ENCODE measurements around the gene FEN1.

The FEN1 gene

DNA sequence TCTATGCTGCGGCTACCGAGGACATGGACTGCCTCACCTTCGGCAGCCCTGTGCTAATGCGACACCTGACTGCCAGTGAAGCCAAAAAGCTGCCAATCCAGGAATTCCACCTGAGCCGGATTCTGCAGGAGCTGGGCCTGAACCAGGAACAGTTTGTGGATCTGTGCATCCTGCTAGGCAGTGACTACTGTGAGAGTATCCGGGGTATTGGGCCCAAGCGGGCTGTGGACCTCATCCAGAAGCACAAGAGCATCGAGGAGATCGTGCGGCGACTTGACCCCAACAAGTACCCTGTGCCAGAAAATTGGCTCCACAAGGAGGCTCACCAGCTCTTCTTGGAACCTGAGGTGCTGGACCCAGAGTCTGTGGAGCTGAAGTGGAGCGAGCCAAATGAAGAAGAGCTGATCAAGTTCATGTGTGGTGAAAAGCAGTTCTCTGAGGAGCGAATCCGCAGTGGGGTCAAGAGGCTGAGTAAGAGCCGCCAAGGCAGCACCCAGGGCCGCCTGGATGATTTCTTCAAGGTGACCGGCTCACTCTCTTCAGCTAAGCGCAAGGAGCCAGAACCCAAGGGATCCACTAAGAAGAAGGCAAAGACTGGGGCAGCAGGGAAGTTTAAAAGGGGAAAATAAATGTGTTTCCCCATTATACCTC lies 3.3 kb downstream of the FEN1 start:
- DNase-seq: no peak

DNA sequence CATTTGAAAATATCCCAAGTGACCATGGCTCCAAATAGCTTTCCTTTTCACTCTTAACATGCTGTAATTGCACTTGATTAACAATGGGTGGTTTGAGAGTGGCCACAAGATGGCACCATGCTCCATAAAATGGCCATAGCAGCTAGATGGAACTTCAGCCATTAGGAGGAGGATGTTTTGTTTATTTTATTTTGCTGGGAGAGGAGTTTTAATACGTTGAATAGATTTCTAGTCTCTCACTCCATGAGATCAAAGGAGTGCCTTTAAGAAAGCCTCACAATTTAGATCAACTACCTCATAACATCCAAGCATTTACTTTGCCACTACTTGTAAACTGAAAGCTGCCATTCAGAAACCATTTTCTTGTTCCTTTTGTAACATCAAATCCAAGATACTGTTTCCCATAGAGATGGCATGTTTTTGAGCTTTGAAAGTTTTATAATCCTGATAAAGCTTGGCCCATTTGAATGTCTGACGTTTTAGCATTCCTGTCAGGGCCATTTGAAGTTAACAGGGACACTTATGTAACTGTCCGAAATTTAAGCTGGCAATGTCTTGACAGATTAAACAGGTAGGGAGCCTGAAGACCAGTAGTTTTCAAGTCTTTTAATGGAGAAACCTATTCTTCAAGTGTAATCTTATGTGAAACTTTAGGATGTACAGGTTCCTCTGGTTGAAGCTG lies 4.7 kb downstream of the FEN1 start:
- DNase-seq: peak; percentile 89

DNA sequence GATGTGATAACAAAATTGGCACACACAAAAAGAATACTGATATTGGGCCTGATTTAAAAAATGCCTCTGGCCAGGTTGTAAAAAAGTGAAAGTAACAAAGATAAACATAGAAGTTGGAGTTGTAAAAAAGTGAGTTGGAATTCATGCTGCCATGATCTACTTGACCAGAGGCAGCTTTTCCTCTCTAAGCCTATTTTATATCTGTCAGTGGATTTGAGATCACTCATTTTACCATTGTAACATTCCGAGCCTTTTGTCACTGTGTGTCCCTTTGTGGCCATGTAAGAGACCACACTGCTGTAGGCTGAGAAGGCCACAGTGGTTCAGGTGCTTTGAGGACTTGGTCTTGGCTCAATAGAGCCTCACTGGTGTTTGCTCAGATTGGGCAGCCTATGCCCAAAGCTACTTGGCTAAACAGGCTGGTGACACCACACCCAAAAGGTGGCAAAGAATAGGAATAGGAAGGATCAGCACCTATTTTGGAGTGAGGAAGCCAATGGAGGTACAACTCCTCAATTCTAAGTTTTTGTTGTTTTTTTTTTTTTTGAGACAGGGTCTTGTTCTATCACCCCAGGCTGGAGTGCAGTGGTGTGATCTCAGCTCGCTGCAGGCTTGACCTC lies 7.1 kb downstream of the FEN1 start:
- no peak for DNase-seq

DNA sequence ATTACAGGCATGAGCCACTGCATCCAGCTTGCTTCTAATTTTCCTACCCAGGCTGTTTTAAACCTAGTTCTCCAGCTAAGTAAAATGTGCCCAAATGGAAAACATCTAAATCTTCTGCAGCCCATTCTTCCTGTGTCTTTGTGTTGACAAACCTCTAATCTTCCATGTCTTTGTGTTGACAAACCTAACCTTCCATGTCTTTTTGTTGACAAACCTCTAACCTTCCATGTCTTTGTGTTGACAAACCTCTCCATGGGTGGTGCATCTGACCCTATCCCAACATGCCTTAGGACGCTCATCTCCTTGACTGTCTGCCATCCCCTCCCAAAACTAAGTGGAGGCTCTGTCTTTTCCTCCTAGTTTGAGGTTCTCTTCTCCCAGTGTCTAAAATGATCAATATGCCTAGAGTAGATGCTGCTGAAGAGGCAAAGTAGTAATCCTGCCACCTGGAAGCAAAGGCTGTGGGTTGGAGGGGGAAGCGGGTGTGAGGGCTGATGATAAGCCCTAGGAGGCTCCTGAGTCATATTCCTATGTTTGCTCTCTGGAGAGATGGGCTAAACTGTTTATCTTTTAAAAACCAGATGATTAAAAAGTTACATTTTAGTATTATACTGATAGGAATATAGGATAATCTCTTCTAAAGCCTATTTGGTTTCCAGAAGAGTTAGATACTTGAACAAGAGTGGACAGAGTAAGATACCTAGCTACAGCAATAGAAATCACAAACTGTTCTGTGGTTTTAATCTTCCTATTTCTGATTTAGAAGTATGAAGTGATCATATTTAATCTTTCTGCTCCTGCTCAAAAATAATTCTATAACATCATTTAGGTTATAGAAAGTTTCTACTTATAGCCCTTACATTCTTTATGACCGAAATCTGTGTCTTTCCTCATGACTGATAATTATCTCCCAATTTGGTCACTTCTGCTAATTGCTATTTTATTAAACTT lies 7.9 kb downstream of the FEN1 start:
- DNase-seq: no peak

DNA sequence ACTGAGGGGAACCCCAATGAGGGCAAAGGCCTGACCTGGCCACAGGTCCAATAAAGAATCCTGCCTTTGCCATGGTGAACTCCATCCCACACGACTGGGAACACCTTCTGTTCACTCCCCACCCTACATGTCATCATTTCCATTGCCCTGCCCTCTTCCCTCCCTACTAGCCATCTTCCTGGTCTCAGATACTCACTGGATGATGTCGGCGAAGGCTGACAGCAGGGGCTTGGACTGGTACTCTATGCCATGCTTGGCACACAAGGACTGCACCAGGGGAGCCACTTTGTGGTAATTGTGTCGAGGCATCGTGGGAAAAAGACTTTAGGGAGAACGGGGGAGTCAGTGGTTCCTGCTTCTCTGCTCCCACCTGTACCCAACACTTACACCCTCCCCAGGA lies 9.9 kb downstream of the FEN1 start:
- no peak for DNase-seq

DNA sequence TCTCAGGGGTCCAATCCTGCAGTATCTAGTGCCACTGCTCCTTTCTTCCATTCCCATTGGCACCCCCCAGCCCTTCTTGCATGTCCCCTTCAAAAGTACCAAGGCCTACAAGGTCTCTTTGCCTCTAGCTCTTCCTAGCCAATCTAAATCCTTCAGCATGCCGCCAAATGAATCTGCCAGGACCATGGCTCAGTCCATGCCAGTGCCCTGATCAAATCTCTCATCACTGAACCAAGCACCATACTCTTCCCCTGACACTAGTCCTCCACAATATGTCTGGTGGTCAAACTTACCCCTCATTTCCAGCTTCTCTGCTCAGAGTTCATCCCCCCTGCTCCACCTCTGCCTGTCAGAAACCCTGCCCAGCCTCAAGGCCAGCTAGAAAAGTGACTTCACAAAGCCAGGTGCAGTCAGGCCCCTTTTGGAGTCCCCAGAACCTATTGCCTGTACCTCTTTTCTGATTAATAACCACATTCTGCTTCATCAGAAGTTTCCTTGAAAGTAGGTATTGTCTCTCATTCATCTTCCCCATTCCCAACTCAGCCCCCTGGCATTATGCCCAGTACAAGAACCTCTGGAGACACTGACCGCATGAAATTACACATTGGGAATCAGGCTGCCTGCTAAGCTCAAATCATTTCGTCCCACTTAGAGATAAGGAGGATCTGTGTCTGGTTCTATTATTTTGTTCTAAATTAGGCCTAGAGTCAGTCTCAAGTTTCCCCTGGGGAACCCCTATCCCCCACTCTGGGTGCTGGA lies 11.4 kb downstream of the FEN1 start:
- no peak for DNase-seq

DNA sequence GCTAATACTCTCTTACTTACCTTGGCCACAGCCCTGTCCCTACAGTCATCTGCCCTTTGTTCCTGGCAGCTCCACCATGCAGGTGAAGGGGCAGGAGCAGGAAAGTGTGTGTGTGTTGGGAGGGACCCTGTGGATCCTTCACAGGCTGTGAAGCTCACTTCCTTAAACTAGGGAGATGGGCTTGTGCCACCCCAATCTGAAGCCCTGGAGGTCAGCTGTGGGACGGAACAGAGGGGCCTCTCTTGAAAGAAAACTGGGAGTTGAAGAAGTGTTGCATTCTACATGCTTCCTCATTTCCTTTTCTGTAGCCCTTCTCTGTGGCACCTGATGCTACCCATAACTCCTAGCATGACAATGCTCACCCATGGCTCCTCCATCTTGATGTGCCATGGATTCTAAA lies 12.4 kb downstream of the FEN1 start:
- no peak for DNase-seq

DNA sequence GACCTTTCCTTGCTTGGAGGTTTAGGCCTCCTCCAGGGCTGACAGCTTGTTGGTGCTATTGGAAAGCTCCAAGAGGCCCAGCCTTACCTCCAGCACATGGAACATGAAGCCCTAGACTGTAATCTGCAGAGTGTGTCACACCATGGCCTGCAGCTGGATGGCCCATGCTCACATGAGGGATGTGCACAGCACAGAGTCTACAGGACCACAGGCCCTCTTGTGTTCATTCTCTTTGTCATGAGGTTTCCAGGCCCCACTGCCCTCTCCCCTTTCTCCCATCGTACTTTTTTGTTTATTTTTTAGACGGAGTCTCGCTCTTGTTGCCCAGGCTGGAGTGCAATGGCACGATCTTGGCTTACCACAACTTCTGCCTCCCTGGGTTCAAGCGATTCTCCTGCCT lies 14.1 kb downstream of the FEN1 start:
- DNase-seq: no peak

DNA sequence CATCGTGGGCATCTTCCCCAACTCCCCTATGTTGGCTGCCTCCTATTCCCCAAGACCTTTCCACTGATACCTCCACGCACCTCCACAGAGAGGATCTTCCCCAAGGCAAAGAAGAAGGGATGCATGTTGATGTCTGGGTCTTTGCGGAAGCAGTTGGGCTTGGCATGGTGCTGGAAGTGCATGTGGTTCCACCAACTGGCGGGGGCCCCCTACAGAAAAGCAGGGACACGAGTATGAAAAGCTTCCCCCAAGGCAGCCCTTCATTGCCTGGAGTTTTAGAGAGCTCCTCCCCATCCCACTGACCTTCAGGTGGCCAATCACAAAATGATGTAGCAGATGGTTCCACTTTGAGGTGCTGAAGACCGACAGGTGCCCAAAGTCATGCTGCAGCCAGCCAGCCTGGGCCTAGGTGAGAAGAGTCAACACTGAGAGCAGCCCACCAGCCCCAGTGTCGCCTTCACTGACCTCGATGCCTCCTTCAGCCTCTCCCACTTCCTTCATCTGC lies 18.0 kb downstream of the FEN1 start:
- DNase-seq: no peak

DNA sequence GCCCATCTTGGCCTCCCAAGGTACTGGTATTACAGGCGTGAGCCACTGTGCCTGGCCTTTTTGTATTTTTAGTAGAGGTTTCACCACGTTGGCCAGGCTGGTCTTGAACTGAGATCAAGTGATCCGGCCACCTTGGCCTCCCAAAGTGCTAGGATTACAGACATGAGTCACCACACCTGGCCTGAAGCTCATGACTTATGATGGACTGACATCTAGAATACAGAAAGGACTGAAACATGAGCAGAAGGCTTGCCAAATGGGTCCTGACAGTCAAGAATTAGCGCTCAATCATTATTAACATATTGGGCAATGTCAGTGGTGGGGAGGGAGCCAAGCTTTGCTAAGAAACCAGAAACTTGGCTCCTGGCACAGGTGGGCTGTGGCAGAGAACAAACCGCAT lies 19.1 kb downstream of the FEN1 start:
- no peak for DNase-seq

DNA sequence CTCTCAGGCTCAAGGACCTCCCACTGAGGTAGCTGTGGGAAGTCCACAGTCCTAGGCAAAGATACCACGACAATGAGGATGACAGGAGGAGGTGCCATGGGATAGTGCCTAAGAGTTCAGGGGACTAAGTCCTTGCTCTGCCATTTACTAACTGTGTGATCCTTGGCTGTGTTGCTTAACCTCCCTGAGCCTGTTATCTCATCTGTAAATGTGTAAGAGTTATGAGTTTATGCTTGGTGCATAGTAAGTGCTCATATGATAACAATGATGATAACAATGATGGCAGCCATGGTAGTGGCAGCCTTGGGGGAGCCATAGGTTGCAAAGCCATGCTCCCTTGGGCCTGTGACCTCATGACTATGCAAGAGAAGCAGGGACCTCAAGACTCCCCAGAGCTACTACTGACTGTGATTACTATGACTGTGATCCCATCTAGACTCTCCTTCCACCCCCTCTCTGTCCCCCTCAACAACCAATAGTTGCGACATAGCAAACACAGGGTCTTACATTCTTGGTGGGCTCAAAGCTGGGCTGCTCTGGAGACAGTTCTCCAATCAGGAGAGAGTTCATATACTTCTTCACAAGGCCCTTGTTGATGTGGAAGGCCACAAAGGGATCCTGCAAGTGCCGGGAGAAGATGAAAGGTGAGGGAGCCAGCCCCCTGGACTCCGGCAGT lies 20.2 kb downstream of the FEN1 start:
- DNase-seq: no peak

DNA sequence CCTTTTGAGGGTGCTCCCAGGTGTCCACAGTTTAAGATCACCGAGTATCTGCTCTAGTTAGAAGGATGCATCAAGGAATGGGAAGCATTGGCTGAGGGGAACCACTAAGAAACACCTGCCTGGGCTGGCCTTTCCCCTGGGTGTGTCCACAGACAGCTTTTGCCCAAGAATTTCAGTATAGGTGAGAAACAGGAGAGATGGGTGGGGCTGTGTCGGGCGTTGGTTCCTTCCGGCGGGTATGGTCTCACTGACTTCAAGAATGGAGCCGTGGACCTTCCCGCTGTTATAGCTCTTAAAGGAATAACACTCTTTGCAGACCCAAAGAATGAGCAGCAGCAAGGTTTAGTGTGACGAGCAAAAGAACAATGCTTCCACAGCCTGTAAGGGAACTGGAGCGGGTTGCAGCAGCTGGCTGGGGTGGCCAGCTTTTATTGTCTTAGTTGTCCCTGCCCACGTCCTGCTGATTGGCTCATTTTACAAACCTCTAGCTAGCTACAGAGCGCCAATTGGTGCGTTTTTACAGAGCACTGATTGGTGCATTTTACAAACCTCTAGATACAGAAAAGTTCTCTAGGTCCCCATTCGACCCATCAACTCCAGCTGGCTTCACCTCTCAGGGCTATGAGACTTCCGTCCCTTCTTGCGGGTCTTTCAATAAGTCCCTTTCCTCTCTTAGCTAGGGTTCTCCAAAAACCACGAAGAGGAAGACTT lies 21.7 kb downstream of the FEN1 start:
- DNase-seq: no peak

DNA sequence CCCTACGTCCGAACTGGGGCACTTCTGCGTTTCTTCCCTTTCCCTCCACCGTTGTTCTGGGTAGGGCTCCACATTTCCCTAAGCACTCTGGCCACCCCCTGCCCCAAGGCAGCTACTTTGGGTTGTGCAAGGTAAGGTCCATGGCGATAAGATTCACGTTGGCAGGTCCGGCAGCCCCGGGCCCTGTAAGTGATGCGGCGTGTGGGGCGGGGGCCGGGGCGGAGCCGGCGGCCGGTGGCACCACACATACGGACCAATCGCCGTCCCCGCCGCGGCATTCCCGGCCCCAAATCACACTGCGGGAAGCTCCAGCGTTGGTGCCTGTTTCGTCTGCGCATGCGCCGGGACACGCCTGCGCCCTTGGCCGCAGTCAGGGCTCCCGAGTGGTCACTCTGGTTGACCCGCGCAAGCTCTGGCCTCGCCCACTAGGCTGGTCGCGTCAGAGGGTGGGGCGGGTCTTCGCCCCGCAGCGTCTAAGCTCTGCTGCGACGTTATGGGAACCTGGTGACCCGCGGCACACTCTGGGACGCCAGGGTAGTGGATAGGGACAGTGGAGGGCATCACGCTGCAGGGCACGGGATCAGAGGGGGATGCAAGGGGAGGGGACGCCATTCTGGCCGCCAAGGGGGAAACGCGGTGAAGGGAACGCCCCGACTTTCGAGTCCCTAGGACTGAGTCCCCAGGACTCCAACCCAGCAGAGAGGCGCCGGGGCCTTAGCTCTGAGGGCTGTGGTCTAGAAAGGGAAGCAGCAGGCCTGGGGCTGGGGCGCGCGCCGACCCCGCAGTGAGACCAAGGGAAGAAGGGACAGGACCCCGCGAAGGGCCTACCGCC lies 22.5 kb downstream of the FEN1 start:
- DNase-seq: peak; percentile 74

DNA sequence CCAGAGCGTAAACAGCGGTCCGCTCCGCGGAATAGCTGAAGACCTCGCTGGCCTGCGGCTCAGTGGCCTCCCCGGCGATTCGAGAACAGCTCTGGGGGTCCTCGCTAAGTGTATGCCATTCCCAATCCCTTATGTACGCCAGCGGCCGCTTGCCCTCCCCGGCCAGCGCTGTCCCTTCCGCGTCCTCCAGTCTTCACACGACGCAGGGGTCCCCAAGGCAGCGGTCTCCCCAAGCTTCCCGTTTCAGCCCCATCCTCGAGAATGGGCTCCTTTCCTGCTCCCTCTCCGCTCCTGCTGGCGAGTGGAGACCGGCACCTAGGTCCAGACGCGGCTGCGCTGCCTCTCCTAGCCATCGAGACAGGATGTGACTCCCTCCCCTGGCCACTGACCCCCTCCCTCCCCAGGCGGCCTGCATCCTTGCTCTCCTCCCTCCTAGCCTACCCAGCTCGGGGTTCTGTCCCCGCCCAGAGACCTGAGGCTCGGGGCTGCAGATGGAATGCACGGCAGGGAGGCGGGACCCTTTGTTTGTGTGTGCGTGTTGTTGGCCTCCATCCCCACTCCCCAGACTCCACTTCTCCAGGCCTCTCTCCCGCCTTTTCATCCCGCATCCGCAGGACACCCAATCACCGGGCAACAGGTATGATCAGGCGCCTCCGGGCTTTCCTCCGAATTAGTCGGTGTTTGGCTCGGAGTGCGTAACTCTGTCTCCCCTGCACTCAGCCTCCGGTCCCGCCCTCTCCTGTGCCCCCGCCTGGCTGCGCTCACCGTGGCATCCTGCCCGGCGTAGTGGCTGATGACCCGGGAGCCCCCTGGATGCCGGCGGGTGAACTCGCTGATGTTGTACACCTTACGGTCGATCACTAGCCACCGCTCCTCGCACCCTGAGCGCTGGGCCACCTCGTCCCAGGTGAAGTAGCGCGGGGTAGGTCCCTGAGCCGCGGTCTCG lies 23.4 kb downstream of the FEN1 start:
- peak; percentile 83 for DNase-seq

DNA sequence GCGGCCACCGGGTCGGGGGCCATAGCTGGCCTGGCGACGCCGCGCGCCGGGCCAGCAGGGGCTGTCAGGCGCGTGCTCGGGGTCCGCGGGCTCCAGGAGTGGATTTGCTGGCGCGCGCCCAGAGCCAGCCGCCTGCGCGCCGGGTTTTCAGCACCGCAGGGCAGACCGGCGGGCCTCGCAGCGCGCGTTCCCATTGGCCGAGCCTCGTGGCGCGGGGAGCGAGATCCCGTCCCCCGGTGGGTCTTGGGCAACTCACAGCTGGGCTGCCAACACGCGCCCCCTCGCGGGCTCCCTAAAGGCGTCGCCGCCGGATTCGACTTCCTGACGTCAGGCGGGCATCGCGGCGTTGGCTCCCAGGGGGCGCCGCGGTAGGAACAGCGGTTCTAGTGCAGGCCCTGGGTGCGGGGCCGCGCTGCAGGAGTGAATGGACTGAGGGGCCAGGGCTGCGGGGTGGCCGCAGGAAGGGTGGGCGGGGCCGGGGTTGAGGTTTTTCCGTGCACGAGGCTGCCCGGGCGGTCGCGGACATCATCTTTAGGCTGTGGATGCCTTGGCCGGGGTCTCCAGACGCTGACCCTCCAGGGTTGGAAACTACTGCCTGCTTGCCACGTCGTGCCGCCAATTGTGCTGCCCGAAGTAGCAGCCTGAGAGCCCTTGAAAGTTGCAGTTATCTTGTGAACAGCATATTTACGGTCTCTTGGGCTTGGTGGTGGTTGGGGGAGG lies 24.2 kb downstream of the FEN1 start, which contains the start of gene FADS1:
TSS of gene FADS1 (minus strand) at position 268 of the 720 bp plus-strand sequence. CDS start at position 194, 74 bp downstream.
- peak; percentile 89 for DNase-seq

DNA sequence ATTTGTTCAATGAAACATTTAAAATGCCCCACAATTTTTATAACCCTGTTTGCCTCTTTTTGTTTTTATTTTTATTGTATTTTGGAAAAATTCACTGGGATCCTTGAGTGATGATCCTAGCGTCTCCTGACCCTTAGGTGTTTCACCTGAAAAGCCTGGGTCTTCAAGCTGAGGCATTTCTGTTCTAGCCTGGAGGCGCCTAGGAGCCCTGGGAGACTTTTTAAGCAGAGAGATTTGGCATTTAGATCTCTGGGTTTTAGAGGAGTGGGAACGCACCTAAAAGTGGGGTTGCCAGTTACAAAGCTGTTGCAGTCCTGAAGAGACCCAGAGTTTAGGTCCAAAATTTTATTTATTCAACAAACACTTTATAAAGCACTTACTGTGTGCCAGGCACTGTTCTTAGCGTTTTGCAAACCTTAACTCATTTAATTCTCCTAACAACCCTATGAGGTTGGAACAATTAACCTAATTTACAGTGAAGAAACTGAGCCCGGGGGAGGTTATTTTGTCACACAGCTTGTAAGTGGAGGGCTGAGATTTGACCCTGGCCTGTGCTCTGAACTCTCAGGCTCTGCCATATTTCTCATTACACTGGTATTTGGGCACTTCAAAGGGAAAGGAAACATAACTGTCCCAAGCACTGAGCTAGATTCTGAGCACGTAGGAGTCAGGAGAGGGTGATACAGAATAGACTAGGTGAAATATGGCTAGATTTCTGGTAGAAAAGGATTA lies 24.9 kb downstream of the FEN1 start:
- no peak for DNase-seq

DNA sequence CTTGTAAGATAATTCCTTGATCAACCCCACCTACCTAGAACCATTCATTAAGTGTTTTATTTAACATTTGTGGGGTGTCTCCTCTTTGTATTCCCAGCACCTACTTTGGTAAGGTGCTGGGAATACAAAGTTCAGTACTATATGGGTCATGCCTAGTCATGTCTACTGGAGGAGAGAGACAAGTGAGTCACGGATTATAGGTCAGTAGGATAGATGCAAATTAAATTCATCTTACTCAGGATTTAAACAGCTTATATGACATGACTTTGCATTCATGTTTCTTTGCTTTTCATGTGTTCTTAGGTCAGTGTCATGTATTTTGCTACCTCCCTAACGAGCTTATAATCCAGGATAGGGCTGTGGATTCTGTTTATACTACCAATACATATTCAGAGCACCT lies 27.5 kb downstream of the FEN1 start:
- no peak for DNase-seq
